Endothelial cell of umbilical vein (primary cell): ENCODE data around the gene DHRS11.

Source experiments
- CTCF ChIP-seq, 2 donors: IDR thresholded peaks; 1 replicate in 1 of 2; 2 replicates in 1 of 2; pipeline ENCODE4 v1.5.1; 2011; ENCODE audit warnings: low read length in 2 of 2, mild to moderate bottlenecking in 2 of 2, moderate library complexity in 2 of 2, control low read depth in 1 of 2, inconsistent platforms in 1 of 2, low read depth in 1 of 2; ENCODE audit not compliant: insufficient read depth in 1 of 2; ENCODE audit errors: extremely low read depth in 1 of 2
- EZH2 ChIP-seq: IDR thresholded peaks from 2 replicates; pipeline ENCODE4 v1.6.1; 2012; ENCODE audit warnings: borderline replicate concordance, low read depth, mild to moderate bottlenecking, moderate library complexity, low read length, inconsistent platforms; ENCODE audit not compliant: severe bottlenecking
- FOS ChIP-seq: IDR thresholded peaks from 2 replicates; pipeline ENCODE4 v1.6.1; 2011; ENCODE audit warnings: mild to moderate bottlenecking, low read length, moderate library complexity, borderline replicate concordance; ENCODE audit not compliant: insufficient read depth
- GATA2 ChIP-seq: IDR thresholded peaks from 2 replicates; pipeline ENCODE4 v1.7.0; 2011; ENCODE audit warnings: low read depth, mild to moderate bottlenecking, moderate library complexity, mixed read lengths, low read length; ENCODE audit not compliant: insufficient read length, insufficient read depth
- MAX ChIP-seq: IDR thresholded peaks from 2 replicates; pipeline ENCODE4 v1.6.1; 2011; ENCODE audit not compliant: insufficient read depth, insufficient read length
- MYC ChIP-seq: IDR thresholded peaks from one replicate; pipeline ENCODE4 v1.6.1; 2011; ENCODE audit warnings: mild to moderate bottlenecking, low read depth, low read length
- POLR2A ChIP-seq: IDR thresholded peaks from 2 replicates; pipeline ENCODE4 v1.6.1; 2012; ENCODE audit warnings: low read depth, mild to moderate bottlenecking, control low read depth, low read length
- POLR2AphosphoS5 ChIP-seq: IDR thresholded peaks from 2 replicates; pipeline ENCODE4 v1.6.1; 2012; ENCODE audit warnings: low read depth, mild to moderate bottlenecking, control low read depth, low read length, moderate library complexity; ENCODE audit not compliant: insufficient read depth

- TF ChIP-seq EZH2 (peak; percentile 96), CTCF (IDR thresholded peaks at IDR 0.05; ENCODE audit: extremely low read depth in 1 of 2, insufficient read depth in 1 of 2, low read depth in 1 of 2, low read length in 2 of 2) (no peak), POLR2A (no peak), POLR2AphosphoS5 (no peak), MAX (no peak), MYC (no peak), FOS (no peak), GATA2 (no peak)
These were observed 50.5 kb downstream of the DHRS11 start for GRCh38 chr17:36641877-36642845.
